Heart left ventricle (tissue), 16 donors: ENCODE results near the gene PYGB. TPM values are rescaled to one million over a fixed set of nuclear protein-coding genes. Genes with fewer than 3 reads are reported as not detected.

Experiments used
- ATAC-seq, 4 donors: fragments of 200-7000 bp; cut with Tn5 transposase; one replicate each; pipeline ENCODE4 v1.9.1; 2020 to 2022; ENCODE audit warnings: moderate library complexity in 4 of 4, mild to moderate bottlenecking in 3 of 4, moderate number of reproducible peaks in 1 of 4
- DNase-seq, 5 donors: peaks; one replicate each; pipeline ENCODE4 v3.0.0-alpha.2; 2020
- H3K27ac ChIP-seq, 12 donors: fragments of 200-600 bp; sonication (generic) in 4 of 12; one replicate each; pipeline versions ENCODE4 v1.5.0 to v1.8.0; 2016 to 2022; ENCODE audit warnings: mild to moderate bottlenecking in 2 of 12
- H3K27me3 ChIP-seq, 9 donors: fragments of 200-600 bp; sonication (generic) in 2 of 9; one replicate each; pipeline versions ENCODE4 v1.5.1 to v1.8.0; 2016 to 2022; ENCODE audit warnings: mild to moderate bottlenecking in 3 of 9
- H3K36me3 ChIP-seq, 9 donors: fragments of 200-600 bp; sonication (generic) in 2 of 9; one replicate each; pipeline versions ENCODE4 v1.5.0 to v1.8.0; 2018 to 2022; ENCODE audit warnings: mild to moderate bottlenecking in 2 of 9
- H3K4me1 ChIP-seq, 12 donors: fragments of 200-600 bp; sonication (generic) in 4 of 12; one replicate each; pipeline versions ENCODE4 v1.5.0 to v1.8.0; 2016 to 2022; ENCODE audit warnings: mild to moderate bottlenecking in 3 of 12
- H3K4me3 ChIP-seq, 12 donors: fragments of 200-600 bp; sonication (generic) in 4 of 12; one replicate each; pipeline versions ENCODE4 v1.5.0 to v1.8.0; 2017 to 2022; ENCODE audit warnings: mild to moderate bottlenecking in 9 of 12, moderate library complexity in 4 of 12
- H3K9me3 ChIP-seq, 12 donors: fragments of 200-600 bp; sonication (generic) in 4 of 12; one replicate each; pipeline versions ENCODE4 v1.5.0 to v1.8.0; 2016 to 2022; ENCODE audit warnings: mild to moderate bottlenecking in 1 of 12
- POLR2A ChIP-seq, 2 donors: fragments of 450-650 bp; IDR thresholded peaks; one replicate each; pipeline ENCODE4 v1.6.1; 2017; ENCODE audit warnings: antibody characterized with exemption in 2 of 2, mild to moderate bottlenecking in 2 of 2, moderate library complexity in 2 of 2
- WGBS, 4 donors: extraction: QIAGEN DNeasy Blood & Tissue Kit in 2 of 4; methylation state at CpG; one replicate each; pipeline versions ENCODE4 v1.1.5 to v1.1.7; 2013 to 2018; 5-methylcytosine and 5-hydroxymethylcytosine counted together
- intact Hi-C, 10 donors: fragments of 100-400 bp; cut with DNase I; formaldehyde crosslinking; loops; one replicate each; pipeline versions ENCODE4 v1.11.1 to v1.14.2; 2022
- polyA plus RNA-seq, 2 donors: library from polyadenylated mRNA; stranded (reverse); fragments of 200-250 nt; gene quantifications; one replicate each; pipeline ENCODE4 v1.2.3, GENCODE V29; 2013
- total RNA-seq, 9 donors: library from RNA; depleted of rRNA in 2 of 9; stranded (reverse); fragments of >200 nt in 2 of 9; fragmentation: NEBNext Ultra II Directional in 3 of 9; extraction: Animal tissue kit (Norgen Biotek cat#: 25700) in 3 of 9; gene quantifications; one replicate each; pipeline versions ENCODE4 v1.1.0 to v1.2.4, GENCODE V29; 2016 to 2023
- TF ChIP-seq, protein P1 (sequence below), 12 donors: fragments of 200-600 bp; sonication (generic) in 4 of 12; IDR thresholded peaks; one replicate each; pipeline versions ENCODE4 v1.5.0 to v1.8.0; 2018 to 2022; ENCODE audit warnings: antibody characterized with exemption in 12 of 12, mild to moderate bottlenecking in 5 of 12
- donor health status: ischemic (EF 13 %, LVEDD 7.1; RV severe dilation, severe dysfunction).
- donor health status: healthy with polysubstance abuse.
- donor health status: DM: no; HTN: yes; CAD: no.
- donor health status: DM: no; HTN: no; CAD: no.
- donor health status: ischemic (EF 25% LVEDD 6.9; RV normal size, moderate dysfunction).
- donor health status: ischemic (EF 25% LVEDD 5.7; RV mildly dilated, moderate dysfunction).
- donor health status: healthy.
- donor health status: DM: yes; HTN: yes; CAD: no.
- donor health status: ischemic (EF 35%, LVEDD 5.7; RV mildly dilated, moderate dysfunction).
- donor health status: nonischemic (EF 11% LVEDD 7.7; RV severe dilation, severe dysfunction).
- donor health status: DM: yes; HTN: yes; CAD: no.
- donor health status: PGD.
- donor health status: ischemic (EF 29% LVEDD 5.4; RV normal size, mild dysfunction).
- donor health status: nonischemic (EF 23%, LVEDD 6.1; RV moderate dilation, normal function).

The PYGB gene
- total and polyA plus RNA-seq, 11 donors, result 144 to 450 (median 232) TPM

DNA sequence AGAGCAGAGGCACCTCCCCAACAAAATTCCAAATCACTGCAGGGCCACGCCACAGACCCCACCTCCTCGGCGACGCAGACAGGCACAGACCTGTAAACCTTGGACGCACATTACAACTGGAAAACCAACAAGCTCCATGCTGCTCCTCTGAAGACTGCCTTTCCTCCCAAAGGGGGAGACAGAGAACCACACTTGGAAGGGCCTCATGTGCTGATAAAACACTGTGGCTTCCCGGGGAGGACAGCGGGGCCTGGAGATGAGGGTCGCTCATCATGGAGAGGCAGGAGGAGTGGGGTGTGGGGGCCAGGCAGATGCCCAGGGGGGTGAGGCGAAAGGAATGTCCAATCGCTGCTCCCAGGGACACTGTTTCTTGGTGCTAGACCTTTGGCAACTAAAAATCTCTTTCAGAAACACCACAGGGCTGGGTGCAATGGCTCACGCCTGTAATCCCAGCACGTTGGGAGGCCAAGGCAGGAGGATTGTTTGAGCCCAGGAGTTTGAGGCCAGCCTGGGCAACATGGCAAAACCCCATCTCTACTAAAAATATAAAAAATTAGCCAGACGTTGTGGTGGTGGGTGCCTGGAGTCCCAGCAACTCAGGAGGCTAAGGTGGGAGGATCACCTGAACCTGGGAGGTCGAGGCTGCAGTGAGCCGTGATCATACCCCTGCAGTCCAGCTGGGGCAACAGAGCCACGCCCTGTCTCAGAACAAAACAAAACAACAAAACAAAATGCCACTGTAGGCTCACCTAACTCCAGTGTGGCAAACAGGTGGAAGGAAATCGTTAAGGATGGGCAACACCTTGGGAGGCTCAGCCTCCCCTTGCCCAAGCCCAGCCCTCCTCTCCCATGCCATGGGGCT, 88.9 kb downstream of the PYGB start:
- Histone ChIP-seq H3K27ac (no peak overlapping the region), H3K4me1 (peaks cover 0 to 11% (median 0%) of the 10 kb centered on the region in 12 donors), H3K9me3 (no peaks in the 10 kb centered on the region), H3K4me3 (no peak overlapping the region), H3K27me3 (no peaks in the 10 kb centered on the region), H3K36me3 (peaks cover 0 to 8% (median 0%) of the 10 kb centered on the region in 9 donors)
- intact Hi-C loops, result loop anchor here in 1 of 10 donors (5.0 kb wide), 1 partner anchor 61 kb away; no protein-coding TSS in a partner anchor
- no peak for DNase-seq
- peak; percentile 71 to 81 (median 74) for ATAC-seq
- TF ChIP-seq POLR2A (IDR thresholded peaks at IDR 0.05), result no peak
- TF ChIP-seq, protein P1, sequence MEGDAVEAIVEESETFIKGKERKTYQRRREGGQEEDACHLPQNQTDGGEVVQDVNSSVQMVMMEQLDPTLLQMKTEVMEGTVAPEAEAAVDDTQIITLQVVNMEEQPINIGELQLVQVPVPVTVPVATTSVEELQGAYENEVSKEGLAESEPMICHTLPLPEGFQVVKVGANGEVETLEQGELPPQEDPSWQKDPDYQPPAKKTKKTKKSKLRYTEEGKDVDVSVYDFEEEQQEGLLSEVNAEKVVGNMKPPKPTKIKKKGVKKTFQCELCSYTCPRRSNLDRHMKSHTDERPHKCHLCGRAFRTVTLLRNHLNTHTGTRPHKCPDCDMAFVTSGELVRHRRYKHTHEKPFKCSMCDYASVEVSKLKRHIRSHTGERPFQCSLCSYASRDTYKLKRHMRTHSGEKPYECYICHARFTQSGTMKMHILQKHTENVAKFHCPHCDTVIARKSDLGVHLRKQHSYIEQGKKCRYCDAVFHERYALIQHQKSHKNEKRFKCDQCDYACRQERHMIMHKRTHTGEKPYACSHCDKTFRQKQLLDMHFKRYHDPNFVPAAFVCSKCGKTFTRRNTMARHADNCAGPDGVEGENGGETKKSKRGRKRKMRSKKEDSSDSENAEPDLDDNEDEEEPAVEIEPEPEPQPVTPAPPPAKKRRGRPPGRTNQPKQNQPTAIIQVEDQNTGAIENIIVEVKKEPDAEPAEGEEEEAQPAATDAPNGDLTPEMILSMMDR (IDR thresholded peaks at IDR 0.05), result peak in 10 of 12 donors; percentile 14 to 43 (median 34)
- 74 to 80% (median 77%) methylated on average over 17 of the region's 17 CpGs for WGBS, 4 donors

DNA sequence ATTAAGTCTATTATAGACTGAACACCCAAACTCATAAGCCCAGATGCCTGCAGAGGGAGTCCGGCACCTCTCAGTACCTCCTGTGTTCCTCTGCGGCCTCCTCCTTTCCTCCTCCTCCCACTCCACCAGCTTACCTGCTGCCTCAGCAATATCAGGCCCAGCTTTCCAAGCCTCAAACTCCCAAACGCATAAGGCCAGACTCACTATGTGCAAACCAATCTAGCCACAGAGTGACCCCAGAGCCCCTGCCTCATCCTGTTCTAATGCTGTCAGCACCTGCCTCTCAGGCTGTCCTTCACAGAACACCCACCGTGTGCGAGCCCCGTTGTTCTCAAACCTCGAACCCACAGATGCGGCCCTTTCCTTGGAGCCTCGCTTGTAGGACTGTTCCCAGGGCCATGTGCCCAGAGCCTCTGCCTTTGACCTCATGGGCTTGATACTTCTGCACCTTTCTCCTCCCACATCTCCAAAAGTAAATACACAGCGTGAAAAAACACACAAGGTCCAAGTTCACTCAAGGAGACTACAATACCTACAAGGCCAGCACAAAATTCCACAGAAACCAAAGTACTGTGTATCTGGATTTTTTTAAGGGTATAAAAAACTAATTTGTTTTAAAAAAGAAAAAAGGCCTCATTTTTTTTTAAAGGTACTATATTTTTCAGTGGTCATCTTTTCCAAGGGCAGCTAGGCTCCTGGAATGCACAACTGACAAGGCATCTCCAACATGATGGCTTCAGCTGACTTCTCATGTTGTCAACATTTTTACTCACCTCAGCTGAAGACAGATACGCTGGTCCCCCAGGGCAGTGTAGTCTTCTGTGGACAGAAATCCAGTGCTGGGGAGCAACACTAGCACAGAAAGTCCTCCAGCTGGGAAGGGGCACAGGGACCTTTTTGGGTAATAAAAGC, 90.5 kb downstream of the PYGB start:
- WGBS, 4 donors, result 84 to 90% (median 86%) methylated on average over 11 of the region's 11 CpGs
- H3K36me3 ChIP-seq, result peaks cover 0 to 8% (median 0%) of the 10 kb centered on the region in 9 donors
- no peak overlapping the region for H3K4me3 ChIP-seq
- H3K27me3 ChIP-seq, result no peaks in the 10 kb centered on the region
- ATAC-seq, result no peak
- no peaks in the 10 kb centered on the region for H3K9me3 ChIP-seq
- H3K27ac ChIP-seq, result no peak overlapping the region
- intact Hi-C loops, result loop anchor here in 1 of 10 donors (5.0 kb wide), 1 partner anchor 59 kb away; no protein-coding TSS in a partner anchor
- DNase-seq, result no peak
- TF ChIP-seq, protein P1 (IDR thresholded peaks at IDR 0.05), result no peak
- no peak for TF ChIP-seq POLR2A (IDR thresholded peaks at IDR 0.05)
- H3K4me1 ChIP-seq, result peaks cover 0 to 11% (median 0%) of the 10 kb centered on the region in 12 donors

DNA sequence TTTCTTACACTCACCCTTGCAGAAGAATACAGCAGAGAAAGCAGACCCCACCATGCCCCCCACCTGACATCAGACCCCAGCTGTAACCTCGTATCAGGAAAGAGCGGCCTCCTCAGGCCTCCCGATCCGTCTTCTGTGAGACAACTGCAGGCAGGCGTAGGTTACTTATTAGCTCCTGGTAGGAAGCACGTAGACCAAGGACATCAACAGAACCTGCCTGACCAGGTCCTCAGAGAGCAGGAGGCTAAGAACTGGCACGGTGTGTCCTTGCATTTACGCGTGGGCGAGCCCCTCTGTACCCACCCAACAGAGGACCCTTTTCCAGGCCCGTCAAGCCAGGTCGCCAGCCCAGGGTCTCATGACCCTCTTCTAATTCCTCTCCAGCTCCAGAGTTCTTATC, 91.7 kb downstream of the PYGB start:
- Histone ChIP-seq H3K36me3 (peaks cover 0 to 8% (median 0%) of the 10 kb centered on the region in 9 donors), H3K4me1 (peaks cover 0 to 11% (median 0%) of the 10 kb centered on the region in 12 donors), H3K27ac (no peak overlapping the region), H3K27me3 (no peaks in the 10 kb centered on the region), H3K4me3 (no peak overlapping the region), H3K9me3 (no peaks in the 10 kb centered on the region)
- intact Hi-C loops, result loop anchor here in 1 of 10 donors (5.0 kb wide), 1 partner anchor 58 kb away; no protein-coding TSS in a partner anchor
- WGBS, 4 donors, result 89 to 93% (median 92%) methylated on average over 12 of the region's 12 CpGs
- DNase-seq, result no peak
- no peak for TF ChIP-seq POLR2A (IDR thresholded peaks at IDR 0.05)
- TF ChIP-seq, protein P1 (IDR thresholded peaks at IDR 0.05), result no peak
- ATAC-seq, result peak in 1 of 4 donors; percentile 18
